Stimulated activated CD4-positive, alpha-beta T cell treated with anti-CD3 and anti-CD28 coated beads, Interleukin-15, amount 100 ng/mL, for 48 hours (primary cell): ENCODE measurements around the gene LANCL3.
"Not testable (repeated sequence)": the region's sequence is repeated elsewhere in the genome, so short reads cannot be mapped to it uniquely, and the experiment has no call there.

Source experiments
- DNase-seq, 2 donors: peaks; one replicate each; pipeline ENCODE4 v3.0.0-alpha.2; 2020; ENCODE audit warnings: low read depth in 2 of 2

Gene LANCL3

GRCh38 chrX:37613933-37614332 is 42.5 kb downstream of the LANCL3 start:
- no peak for DNase-seq

DNA sequence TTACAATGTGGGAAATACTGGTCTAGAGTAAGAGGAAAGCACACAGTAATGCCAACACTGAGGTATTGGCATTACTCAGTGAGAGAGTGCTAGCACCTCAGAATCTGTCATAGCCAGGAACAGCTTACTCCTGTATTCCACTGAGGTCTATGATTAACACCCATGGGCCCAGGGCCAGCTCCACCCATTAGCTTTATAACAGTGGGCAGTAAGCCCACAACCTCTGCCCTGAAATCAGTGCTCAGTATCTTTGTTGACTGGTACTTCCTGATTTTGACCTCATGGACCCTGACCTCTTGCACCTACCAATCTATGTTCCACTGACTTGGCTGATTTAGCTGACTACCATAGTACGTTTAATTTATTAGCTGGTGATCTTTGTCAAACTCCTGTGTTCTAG is 56.1 kb downstream of the LANCL3 start:
- no peak for DNase-seq

DNA sequence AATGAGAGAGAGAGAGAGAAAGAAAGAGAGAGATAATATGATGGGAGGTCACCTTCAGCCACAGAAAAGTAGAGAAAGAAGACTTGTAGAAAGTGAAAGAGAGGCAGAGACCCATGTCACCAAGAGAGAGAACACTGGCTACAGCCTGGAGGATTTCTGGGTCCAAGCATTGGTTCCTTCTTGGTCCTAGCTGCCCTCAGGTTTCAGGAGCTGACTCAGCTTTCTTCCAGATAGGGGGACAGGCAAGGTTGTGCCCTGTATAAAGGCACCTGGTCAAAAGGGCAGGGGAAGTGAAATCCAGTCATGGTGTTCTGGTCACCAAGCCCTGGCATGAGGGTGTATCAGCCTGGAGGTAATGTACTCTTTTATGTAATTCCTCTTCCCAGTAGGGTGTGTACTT is 66.6 kb downstream of the LANCL3 start:
- DNase-seq: no peak

DNA sequence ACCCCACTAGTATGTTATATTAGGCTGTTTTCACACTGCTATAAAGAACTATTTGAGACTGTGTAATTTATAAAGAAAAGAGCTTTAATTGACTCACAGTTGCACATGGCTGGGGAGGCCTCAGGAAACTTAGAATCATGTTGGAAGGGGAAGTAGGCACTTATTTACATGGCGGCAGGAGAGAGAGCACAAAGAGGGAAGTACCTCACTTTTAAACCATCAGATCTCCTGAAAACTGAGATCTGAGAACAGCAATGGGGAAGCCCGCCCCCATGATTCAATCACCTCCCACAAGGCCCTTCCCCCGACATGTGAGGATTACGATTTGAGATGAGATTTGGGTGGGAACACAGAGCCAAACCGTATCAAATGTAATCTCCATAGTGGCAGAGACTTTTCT is 68.7 kb downstream of the LANCL3 start:
- no peak for DNase-seq

DNA sequence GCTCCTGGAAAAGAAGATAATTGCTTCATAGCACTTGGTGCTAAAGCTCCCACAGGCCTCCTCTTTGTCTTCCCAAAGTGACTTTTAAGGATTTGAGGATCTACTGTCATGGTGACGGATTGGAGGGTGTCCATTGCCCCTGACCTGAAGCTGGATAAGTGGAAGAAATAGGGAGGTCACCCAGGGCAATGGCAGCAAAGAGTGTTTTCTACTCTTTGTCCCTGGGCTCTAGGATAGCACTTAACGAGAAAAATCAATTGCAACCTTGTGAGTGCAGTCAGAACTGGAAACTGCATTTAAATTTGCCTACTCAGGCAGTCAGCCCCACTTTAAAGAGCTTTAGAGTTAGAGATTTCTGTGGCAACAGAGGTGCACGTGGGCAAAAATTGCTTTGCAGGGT is 70.4 kb downstream of the LANCL3 start:
- no peak for DNase-seq

GRCh38 chrX:37644381-37645305 is 73.2 kb downstream of the LANCL3 start:
- no peak for DNase-seq

DNA sequence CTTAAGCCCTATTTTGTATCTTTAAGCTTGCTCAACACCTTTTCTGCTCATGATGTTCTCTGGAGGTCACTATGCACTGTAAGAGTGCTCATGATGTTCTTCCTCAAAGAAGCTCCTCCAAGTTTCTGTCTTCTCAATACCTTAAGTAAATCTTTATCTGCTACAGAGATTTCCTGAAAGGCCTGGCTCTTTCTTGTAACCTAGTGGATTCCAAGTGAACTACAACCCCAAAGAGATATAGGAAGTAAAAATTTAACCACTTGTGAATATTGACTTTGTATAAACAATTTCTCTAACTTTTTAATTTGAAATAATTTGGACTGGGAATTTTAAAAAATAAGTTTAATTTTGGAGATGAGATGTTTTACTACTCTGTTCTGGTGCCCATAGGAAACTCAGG is 74.8 kb downstream of the LANCL3 start:
- DNase-seq: no peak

DNA sequence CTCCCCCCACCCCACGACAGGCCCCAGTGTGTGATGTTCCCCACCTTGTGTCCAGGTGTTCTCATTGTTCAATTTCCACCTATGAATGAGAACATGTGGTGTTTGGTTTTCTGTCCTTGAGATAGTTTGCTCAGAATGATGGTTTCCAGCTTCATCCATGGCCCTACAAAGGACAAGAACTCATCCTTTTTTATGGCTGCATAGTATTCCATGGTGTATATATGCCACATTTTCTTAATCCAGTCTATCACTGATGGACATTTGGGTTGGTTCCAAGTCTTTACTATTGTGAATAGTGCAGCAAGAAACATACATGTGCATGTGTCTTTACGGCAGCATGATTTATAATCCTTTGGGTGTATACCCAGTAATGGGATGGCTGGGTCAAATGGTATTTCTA is 79.4 kb downstream of the LANCL3 start:
- not testable (repeated sequence) for DNase-seq

- no peak for DNase-seq
These were observed 80.5 kb downstream of the LANCL3 start for GRCh38 chrX:37651921-37652452.

GRCh38 chrX:37652589-37653231 is 81.2 kb downstream of the LANCL3 start:
- DNase-seq: no peak

DNA sequence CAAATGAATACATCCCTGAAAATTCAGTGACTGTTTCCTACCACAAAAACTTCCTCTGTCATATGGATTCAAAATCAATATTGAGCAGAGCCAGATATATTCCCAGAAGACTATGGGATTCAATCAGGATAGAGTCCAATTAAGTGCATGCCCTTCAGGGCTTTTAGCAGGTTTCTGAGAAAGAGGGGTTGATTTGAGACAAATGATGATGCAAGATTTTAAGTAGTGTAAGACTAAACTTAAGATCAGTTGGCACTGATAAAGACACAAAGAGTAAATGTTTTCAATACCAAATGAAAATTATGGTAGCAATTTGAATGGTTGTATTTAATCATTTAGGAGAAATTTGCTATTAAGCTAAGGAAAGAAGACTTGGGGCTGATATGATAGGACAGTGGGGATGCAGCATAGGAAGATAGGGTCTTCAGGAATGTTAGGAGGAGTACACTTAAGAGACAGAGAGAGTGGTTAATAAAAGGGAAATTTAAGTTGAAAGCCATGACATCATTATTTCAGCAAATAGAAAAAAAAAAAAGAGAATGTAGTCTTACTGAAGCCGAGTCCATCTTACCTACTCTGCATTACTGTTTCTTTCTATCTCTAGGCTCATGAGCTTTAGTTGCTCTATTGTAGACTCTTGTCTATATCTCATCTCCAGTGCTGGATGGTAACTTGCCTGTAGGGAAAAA is 82.1 kb downstream of the LANCL3 start:
- no peak for DNase-seq

DNA sequence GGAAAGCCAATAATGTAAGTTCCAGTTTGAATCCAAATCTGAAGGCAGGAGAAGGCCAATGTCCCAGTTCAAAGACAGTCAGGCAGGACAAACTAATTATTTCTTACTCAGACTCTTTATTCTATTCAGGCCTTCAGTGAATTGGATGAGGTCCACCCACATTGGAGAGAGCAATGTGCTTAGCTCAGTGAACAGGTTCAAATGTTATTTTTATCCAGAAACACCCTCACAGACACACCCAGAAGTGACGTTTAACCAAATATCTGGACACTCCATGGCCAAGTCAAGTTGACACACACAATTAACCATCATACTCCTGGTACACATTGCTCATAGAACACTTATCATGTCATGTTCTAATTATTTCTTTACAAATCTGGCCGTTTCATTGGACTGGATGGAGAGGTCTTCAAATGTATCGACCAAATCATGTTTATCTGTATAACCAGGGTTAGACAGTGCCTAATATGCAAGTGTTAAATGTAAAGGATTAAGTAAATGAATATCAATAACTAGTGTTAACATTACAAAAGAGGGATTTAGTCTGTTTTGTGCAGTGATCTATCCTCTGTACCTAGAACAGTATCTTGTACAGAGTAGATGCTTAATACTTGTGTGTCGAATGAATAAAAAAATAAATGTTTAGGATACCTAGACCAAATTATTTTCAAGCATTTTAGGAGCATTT is 87.0 kb downstream of the LANCL3 start:
- DNase-seq: no peak

- DNase-seq: no peak
These were observed 87.6 kb downstream of the LANCL3 start for GRCh38 chrX:37659047-37659446.

DNA sequence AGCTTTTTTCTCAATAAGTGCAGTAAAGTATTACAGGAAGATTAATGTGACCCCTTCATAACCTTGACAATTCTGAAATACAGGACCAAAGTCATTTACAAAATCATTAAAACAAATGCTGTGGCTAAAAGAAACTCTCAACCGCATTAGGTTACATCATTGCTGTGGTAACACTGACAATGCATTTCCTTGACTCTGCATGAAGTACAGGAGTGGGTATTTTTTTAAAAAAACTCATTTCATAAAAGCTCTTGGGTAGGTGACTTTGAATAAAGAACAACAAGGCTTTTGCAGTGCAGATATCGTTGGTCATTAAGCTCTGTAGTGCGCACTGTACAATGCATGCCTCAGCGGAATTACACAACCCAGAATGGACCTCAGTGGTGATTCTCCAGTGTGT is 90.7 kb downstream of the LANCL3 start:
- DNase-seq: no peak

- no peak for DNase-seq
These were observed 95.1 kb downstream of the LANCL3 start for GRCh38 chrX:37666516-37666915.

GRCh38 chrX:37667141-37667540 is 95.7 kb downstream of the LANCL3 start:
- no peak for DNase-seq

DNA sequence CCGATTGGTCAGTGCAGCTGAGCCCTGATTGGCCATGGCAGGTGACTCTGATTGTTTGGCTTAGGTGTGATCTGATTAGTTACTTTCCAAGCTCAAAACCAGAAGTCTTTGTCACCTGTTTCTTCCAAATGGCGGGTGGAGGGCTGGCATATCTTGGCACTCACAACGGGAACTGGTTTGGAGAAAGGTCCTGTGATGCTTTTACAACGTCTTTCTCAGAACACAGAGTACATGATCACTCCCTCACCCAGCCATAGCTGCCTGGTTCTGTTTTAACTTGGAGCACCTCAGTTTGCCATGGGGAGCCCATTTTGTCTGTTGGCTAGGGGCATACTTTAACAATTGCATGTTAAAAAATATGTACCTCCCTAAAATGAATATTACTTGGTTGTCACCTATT is 101.1 kb downstream of the LANCL3 start:
- no peak for DNase-seq

- DNase-seq: no peak
These were observed 105.3 kb downstream of the LANCL3 start for GRCh38 chrX:37676811-37677210.

- DNase-seq: no peak
These were observed 105.8 kb downstream of the LANCL3 start for GRCh38 chrX:37677243-37677642.

GRCh38 chrX:37677765-37678164 is 106.3 kb downstream of the LANCL3 start:
- no peak for DNase-seq

DNA sequence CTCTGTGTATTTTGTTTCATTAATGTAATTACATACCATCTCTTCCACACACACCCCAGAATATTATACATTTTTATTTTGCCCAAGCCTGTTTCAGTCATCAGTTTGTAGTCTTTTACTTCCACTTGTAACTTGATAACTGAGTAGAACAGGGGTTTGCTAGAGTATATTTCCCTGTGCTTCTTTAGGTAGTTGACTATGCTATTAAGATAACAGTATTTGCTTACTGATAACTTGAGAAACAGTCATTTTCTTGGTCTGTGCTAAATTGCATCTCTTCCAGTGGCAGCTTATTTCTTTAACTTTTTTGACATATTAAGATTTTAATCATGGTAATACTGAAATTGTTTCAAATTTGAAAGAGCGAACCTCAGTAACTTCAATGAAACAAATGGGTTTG is 107.1 kb downstream of the LANCL3 start:
- no peak for DNase-seq

- no peak for DNase-seq
These were observed 107.8 kb downstream of the LANCL3 start for GRCh38 chrX:37679230-37679629.
